ENCODE measurements around the gene RGS11. TPM values are rescaled to one million over a fixed set of nuclear protein-coding genes. Genes with fewer than 3 reads are reported as not detected.

Gene RGS11
- total RNA-seq (2014; rRNA removed; shearing (Covaris generic)) = 0.58 and 1.8 TPM in 2 replicates
- polyA plus RNA-seq (2016; fragmentation: Nextera tagmentation; extraction: Ambion mirVana) = 0.38 and 0.74 TPM in 2 replicates
- long read RNA-seq = 0 reads

- H3K27me3 Mint-ChIP-seq (ENCODE audit: insufficient read depth, low read depth, poor library complexity) = peaks cover 37% of the 10 kb centered on the region
- no peak within 1 kb of the TSS for H3K27ac ChIP-seq (ENCODE audit: low read depth)
- DNase-seq (ENCODE audit: low spot score) (no peak), ATAC-seq (peak; percentile 7; the same call in 2 of the 3 replicates)
- TF ChIP-seq EZH2 (IDR thresholded peaks at IDR 0.05; ENCODE audit: low read depth, unreplicated experiment) = no peak
- TF ChIP-seq, protein P1, sequence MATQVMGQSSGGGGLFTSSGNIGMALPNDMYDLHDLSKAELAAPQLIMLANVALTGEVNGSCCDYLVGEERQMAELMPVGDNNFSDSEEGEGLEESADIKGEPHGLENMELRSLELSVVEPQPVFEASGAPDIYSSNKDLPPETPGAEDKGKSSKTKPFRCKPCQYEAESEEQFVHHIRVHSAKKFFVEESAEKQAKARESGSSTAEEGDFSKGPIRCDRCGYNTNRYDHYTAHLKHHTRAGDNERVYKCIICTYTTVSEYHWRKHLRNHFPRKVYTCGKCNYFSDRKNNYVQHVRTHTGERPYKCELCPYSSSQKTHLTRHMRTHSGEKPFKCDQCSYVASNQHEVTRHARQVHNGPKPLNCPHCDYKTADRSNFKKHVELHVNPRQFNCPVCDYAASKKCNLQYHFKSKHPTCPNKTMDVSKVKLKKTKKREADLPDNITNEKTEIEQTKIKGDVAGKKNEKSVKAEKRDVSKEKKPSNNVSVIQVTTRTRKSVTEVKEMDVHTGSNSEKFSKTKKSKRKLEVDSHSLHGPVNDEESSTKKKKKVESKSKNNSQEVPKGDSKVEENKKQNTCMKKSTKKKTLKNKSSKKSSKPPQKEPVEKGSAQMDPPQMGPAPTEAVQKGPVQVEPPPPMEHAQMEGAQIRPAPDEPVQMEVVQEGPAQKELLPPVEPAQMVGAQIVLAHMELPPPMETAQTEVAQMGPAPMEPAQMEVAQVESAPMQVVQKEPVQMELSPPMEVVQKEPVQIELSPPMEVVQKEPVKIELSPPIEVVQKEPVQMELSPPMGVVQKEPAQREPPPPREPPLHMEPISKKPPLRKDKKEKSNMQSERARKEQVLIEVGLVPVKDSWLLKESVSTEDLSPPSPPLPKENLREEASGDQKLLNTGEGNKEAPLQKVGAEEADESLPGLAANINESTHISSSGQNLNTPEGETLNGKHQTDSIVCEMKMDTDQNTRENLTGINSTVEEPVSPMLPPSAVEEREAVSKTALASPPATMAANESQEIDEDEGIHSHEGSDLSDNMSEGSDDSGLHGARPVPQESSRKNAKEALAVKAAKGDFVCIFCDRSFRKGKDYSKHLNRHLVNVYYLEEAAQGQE (IDR thresholded peaks at IDR 0.05; ENCODE audit: unreplicated experiment) = no peak
- TF ChIP-seq NANOG (IDR thresholded peaks at IDR 0.05; ENCODE audit: borderline replicate concordance) = no peak
- TF ChIP-seq ZNF462 (CRISPR knock-in tag; IDR thresholded peaks at IDR 0.05) = no peak
- TF ChIP-seq ZNF331 (CRISPR knock-in tag; IDR thresholded peaks at IDR 0.05; ENCODE audit: low read depth) = no peak
- no peak for TF ChIP-seq ZNF114 (CRISPR knock-in tag; IDR thresholded peaks at IDR 0.05)
- no peak for TF ChIP-seq CREB1 (CRISPR knock-in tag; IDR thresholded peaks at IDR 0.05; ENCODE audit: low read depth)
- TF ChIP-seq EZH2phosphoT487 (IDR thresholded peaks at IDR 0.05; ENCODE audit: unreplicated experiment) = no peak
- TF ChIP-seq, protein P2, sequence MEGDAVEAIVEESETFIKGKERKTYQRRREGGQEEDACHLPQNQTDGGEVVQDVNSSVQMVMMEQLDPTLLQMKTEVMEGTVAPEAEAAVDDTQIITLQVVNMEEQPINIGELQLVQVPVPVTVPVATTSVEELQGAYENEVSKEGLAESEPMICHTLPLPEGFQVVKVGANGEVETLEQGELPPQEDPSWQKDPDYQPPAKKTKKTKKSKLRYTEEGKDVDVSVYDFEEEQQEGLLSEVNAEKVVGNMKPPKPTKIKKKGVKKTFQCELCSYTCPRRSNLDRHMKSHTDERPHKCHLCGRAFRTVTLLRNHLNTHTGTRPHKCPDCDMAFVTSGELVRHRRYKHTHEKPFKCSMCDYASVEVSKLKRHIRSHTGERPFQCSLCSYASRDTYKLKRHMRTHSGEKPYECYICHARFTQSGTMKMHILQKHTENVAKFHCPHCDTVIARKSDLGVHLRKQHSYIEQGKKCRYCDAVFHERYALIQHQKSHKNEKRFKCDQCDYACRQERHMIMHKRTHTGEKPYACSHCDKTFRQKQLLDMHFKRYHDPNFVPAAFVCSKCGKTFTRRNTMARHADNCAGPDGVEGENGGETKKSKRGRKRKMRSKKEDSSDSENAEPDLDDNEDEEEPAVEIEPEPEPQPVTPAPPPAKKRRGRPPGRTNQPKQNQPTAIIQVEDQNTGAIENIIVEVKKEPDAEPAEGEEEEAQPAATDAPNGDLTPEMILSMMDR (conservative IDR thresholded peaks at IDR 0.05; ENCODE audit: low read depth in 2 of 2) = no peak
- no peak for TF ChIP-seq POLR2AphosphoS5 (IDR thresholded peaks at IDR 0.05; ENCODE audit: low read depth)
- TF ChIP-seq STAT1 (IDR thresholded peaks at IDR 0.05; ENCODE audit: unreplicated experiment) = no peak
- TF ChIP-seq, protein P3, sequence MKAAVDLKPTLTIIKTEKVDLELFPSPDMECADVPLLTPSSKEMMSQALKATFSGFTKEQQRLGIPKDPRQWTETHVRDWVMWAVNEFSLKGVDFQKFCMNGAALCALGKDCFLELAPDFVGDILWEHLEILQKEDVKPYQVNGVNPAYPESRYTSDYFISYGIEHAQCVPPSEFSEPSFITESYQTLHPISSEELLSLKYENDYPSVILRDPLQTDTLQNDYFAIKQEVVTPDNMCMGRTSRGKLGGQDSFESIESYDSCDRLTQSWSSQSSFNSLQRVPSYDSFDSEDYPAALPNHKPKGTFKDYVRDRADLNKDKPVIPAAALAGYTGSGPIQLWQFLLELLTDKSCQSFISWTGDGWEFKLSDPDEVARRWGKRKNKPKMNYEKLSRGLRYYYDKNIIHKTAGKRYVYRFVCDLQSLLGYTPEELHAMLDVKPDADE (IDR thresholded peaks at IDR 0.05) = no peak
- no peak for TF ChIP-seq JUNB (IDR thresholded peaks at IDR 0.05; ENCODE audit: unreplicated experiment)
- 0 out of 2 replicates have a peak, but pooled peaks cover 2% of the 10 kb centered on the region for H4K20me1 ChIP-seq (replicated peaks; ENCODE audit: insufficient read depth)
- no peaks in the 10 kb centered on the region for H3K36me3 ChIP-seq (ENCODE audit: insufficient read depth)
- H3K4me3 Mint-ChIP-seq = peak within 1 kb of the TSS; percentile 71
- no peaks in the 10 kb centered on the region for H3K9me2 ChIP-seq (ENCODE audit: insufficient read depth)
- peak within 1 kb of the TSS; percentile 63 for H3K4me3 ChIP-seq
- H3K4me2 ChIP-seq = peak within 1 kb of the TSS; percentile 84
- peaks cover 4% of the 10 kb centered on the region; the same call in 1 of the 2 replicates for H3F3A ChIP-seq (replicated peaks; ENCODE audit: low read depth)
- H3K36me3 Mint-ChIP-seq (ENCODE audit: low read depth) = no peaks in the 10 kb centered on the region; the same call in 2 of the 3 replicates
- H3K4me1 Mint-ChIP-seq = no peaks in the 10 kb centered on the region
- no peak within 1 kb of the TSS for H3K27ac Mint-ChIP-seq
- no peaks in the 10 kb centered on the region for H3K79me2 ChIP-seq (replicated peaks; ENCODE audit: insufficient read depth)
- no peaks in the 10 kb centered on the region for H3K4me1 ChIP-seq (ENCODE audit: insufficient read depth)
- H3K27me3 ChIP-seq (ENCODE audit: insufficient read depth) = peaks cover 52% of the 10 kb centered on the region
- peak within 1 kb of the TSS; percentile 93; the same call in 1 of the 2 replicates for H2AFZ ChIP-seq
- H3K9me3 Mint-ChIP-seq = no peaks in the 10 kb centered on the region
These were observed at the start of gene RGS11 for GRCh38 chr16:275786-276232. Gene RGS11 (minus strand): TSS chr16:275944. CDS start chr16:275911, 33 bp downstream.
